Kidney (tissue), 14 donors: ENCODE data around the gene NTNG1. TPM values are rescaled to one million over a fixed set of nuclear protein-coding genes. Genes with fewer than 3 reads are reported as not detected.

ENCODE experiments used
- DNase-seq, 5 donors: peaks; one replicate each; pipeline ENCODE4 v3.0.0-alpha.2; 2013 to 2020
- FAIRE-seq: peaks from 2 replicates; lab custom pipeline; 2012; peaks lifted over from hg19 to GRCh38; lab: Jason Lieb, UNC
- H3K27ac ChIP-seq, 2 donors: one replicate each; pipeline ENCODE4 v1.7.0; 2013; ENCODE audit warnings: low read depth in 2 of 2, low read length in 2 of 2, inconsistent platforms in 1 of 2
- H3K27me3 ChIP-seq: one replicate; pipeline ENCODE4 v1.7.1; 2013; ENCODE audit warnings: low read length, inconsistent platforms; ENCODE audit not compliant: control insufficient read depth, insufficient read depth
- H3K36me3 ChIP-seq, 3 donors: one replicate each; pipeline versions ENCODE4 v1.7.0 to v1.7.1; 2013; ENCODE audit warnings: low read length in 3 of 3, control low read depth in 1 of 3, inconsistent platforms in 1 of 3; ENCODE audit not compliant: insufficient read depth in 3 of 3, control insufficient read depth in 2 of 3
- H3K4me1 ChIP-seq, 3 donors: one replicate each; pipeline versions ENCODE4 v1.7.0 to v1.7.1; 2013; ENCODE audit warnings: low read length in 3 of 3, inconsistent platforms in 1 of 3, low read depth in 1 of 3; ENCODE audit not compliant: control insufficient read depth in 2 of 3, insufficient read depth in 2 of 3
- H3K4me3 ChIP-seq, 3 donors: one replicate each; pipeline versions ENCODE4 v1.7.0 to v1.8.1; 2013; ENCODE audit warnings: low read length in 3 of 3, control low read depth in 1 of 3, inconsistent platforms in 1 of 3
- H3K9ac ChIP-seq, 3 donors: one replicate each; pipeline versions ENCODE4 v1.7.0 to v1.7.1; 2013; ENCODE audit warnings: low read length in 3 of 3, control low read depth in 1 of 3, inconsistent platforms in 1 of 3
- H3K9me3 ChIP-seq, 3 donors: one replicate each; pipeline versions ENCODE4 v1.7.0 to v1.7.1; 2013; ENCODE audit warnings: low read length in 3 of 3, control low read depth in 1 of 3, inconsistent platforms in 1 of 3; ENCODE audit not compliant: control insufficient read depth in 2 of 3, insufficient read depth in 1 of 3
- CTCF ChIP-seq: IDR thresholded peaks from 3 replicates; pipeline ENCODE4 v1.5.1; 2012; ENCODE audit warnings: mild to moderate bottlenecking, moderate library complexity, borderline replicate concordance; ENCODE audit not compliant: insufficient read depth; ENCODE audit errors: extremely low read depth
- intact Hi-C: fragments of 100-400 bp; cut with DNase I; formaldehyde crosslinking; loops from one replicate; pipeline ENCODE4 v1.11.1; 2022
- polyA plus RNA-seq: library from polyadenylated mRNA; stranded (reverse); fragments of 350-450 nt; fragmentation: Illumina TruSeq; extraction: RNeasy Lipid Tissue Mini Kit (QIAGEN cat#74804); gene quantifications from one replicate; pipeline ENCODE4 v1.2.3, GENCODE V29; 2014; ENCODE audit warnings: low read depth, low replicate concordance; ENCODE audit not compliant: insufficient read depth
- total RNA-seq: library from RNA; stranded (reverse); fragmentation: NEBNext Ultra II Directional; extraction: Animal tissue kit (Norgen Biotek cat#: 25700); gene quantifications from one replicate; pipeline ENCODE4 v1.2.1, GENCODE V29; 2021
- donor health status: control.
- donor health status: control.
- donor health status: control.
- donor health status: control.
- donor health status: control.
- donor health status: DM: yes; HTN: yes; CAD: no.
- donor health status: Normal renal cell carcinoma (clear cell type).

Gene NTNG1
- total and polyA plus RNA-seq, 2 donors from 2014 or later = 2.8 to 7.7 TPM

- H3K4me1 ChIP-seq = no peaks in the 10 kb centered on the region
- no peak overlapping the region for H3K9ac ChIP-seq
- no peak for TF ChIP-seq CTCF
- H3K4me3 ChIP-seq = no peak overlapping the region
- DNase-seq (peak in 3 of 5 donors; percentile 18 to 48 (median 39)), FAIRE-seq (no peak)
- no peaks in the 10 kb centered on the region for H3K9me3 ChIP-seq
- H3K27me3 ChIP-seq = no peaks in the 10 kb centered on the region
- intact Hi-C loops = no loop called here
- H3K27ac ChIP-seq = no peak overlapping the region
- H3K36me3 ChIP-seq = no peaks in the 10 kb centered on the region
Measured at GRCh38 chr1:107195476-107195875, 54.6 kb downstream of the NTNG1 start.

- no peaks in the 10 kb centered on the region for H3K4me1 ChIP-seq
- no peak for FAIRE-seq
- intact Hi-C loops = no loop called here
- H3K27me3 ChIP-seq = no peaks in the 10 kb centered on the region
- H3K27ac ChIP-seq = no peak overlapping the region
- no peak overlapping the region for H3K9ac ChIP-seq
- no peak for TF ChIP-seq CTCF
- peaks cover 0 to under 1% (median 0%) of the 10 kb centered on the region in 3 donors for H3K9me3 ChIP-seq
- no peaks in the 10 kb centered on the region for H3K36me3 ChIP-seq
- H3K4me3 ChIP-seq = no peak overlapping the region
- DNase-seq = peak in 1 of 5 donors; percentile 8
Measured at GRCh38 chr1:107196973-107197562, 56.2 kb downstream of the NTNG1 start.

- no peak overlapping the region for H3K4me3 ChIP-seq
- FAIRE-seq (no peak), DNase-seq (no peak)
- H3K9ac ChIP-seq = no peak overlapping the region
- H3K4me1 ChIP-seq = no peaks in the 10 kb centered on the region
- no peak for TF ChIP-seq CTCF
- intact Hi-C loops = no loop called here
- H3K27ac ChIP-seq = no peak overlapping the region
- peaks cover 0 to 3% (median 0%) of the 10 kb centered on the region in 3 donors for H3K9me3 ChIP-seq
- no peaks in the 10 kb centered on the region for H3K36me3 ChIP-seq
- no peaks in the 10 kb centered on the region for H3K27me3 ChIP-seq
Measured at GRCh38 chr1:107198561-107198960, 57.7 kb downstream of the NTNG1 start.

- no peaks in the 10 kb centered on the region for H3K27me3 ChIP-seq
- DNase-seq = no peak
- no peak overlapping the region for H3K27ac ChIP-seq
- H3K4me3 ChIP-seq = no peak overlapping the region
- TF ChIP-seq CTCF = no peak
- no peaks in the 10 kb centered on the region for H3K4me1 ChIP-seq
- H3K9me3 ChIP-seq = peaks cover 0 to 3% (median 0%) of the 10 kb centered on the region in 3 donors
- no peak overlapping the region for H3K9ac ChIP-seq
- FAIRE-seq = no peak
- no peaks in the 10 kb centered on the region for H3K36me3 ChIP-seq
- intact Hi-C loops = no loop called here
Measured at GRCh38 chr1:107200631-107201030, 59.8 kb downstream of the NTNG1 start.
